GM18505 (cell line): ENCODE data around the gene SIGLEC7.

ENCODE experiments used
- ATAC-seq: cut with Tn5 transposase; IDR thresholded peaks from one replicate; pipeline ENCODE4 v1.9.1; 2021; ENCODE audit not compliant: unreplicated experiment
- POLR2A ChIP-seq: IDR thresholded peaks from 4 replicates; pipeline ENCODE4 v1.6.1; 2011; ENCODE audit warnings: borderline replicate concordance; ENCODE audit not compliant: insufficient read depth, insufficient read length; ENCODE audit errors: extremely low read depth

SIGLEC7 gene

DNA sequence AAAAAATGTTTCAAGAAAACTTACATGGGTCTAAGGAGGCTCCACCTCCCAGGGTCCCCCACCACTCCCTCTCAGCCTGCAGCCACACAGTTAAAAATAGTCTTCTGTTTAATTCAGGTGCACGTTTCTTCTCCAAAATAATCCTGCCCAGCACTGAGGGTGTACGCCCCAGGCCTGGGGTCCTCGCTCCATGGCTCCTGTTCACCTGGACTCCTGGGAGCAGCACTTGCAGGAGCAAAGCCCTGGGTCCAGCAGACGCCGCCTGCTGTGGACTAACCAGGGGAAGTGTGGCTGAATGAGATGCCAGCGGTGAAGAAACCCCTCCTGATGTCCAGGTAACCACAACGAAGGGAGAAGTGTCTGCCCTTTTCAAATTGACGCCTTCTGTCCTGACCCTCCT, 41.5 kb downstream of the SIGLEC7 start:
- no peak for ATAC-seq
- TF ChIP-seq POLR2A, result no peak

GRCh38 chr19:51185069-51185867, 43.2 kb downstream of the SIGLEC7 start:
- no peak for TF ChIP-seq POLR2A
- ATAC-seq, result no peak

DNA sequence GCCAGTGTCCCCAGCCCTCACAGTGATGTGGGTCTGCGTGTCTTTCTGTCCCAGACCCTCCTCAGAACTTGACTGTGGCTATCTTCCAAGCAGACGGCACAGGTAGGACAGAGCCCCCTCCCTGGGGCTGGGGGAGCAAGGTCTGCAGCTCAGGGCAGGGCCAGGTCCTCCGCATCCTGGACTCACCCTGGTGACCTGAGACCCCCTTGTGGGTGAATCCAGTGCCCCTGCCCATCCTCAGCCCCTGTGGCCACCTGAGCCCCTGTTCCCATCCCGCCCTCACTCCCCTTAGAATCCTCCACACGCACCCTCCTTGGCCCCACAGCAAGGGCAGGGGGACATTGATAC, 43.7 kb downstream of the SIGLEC7 start:
- ATAC-seq, result no peak
- no peak for TF ChIP-seq POLR2A

DNA sequence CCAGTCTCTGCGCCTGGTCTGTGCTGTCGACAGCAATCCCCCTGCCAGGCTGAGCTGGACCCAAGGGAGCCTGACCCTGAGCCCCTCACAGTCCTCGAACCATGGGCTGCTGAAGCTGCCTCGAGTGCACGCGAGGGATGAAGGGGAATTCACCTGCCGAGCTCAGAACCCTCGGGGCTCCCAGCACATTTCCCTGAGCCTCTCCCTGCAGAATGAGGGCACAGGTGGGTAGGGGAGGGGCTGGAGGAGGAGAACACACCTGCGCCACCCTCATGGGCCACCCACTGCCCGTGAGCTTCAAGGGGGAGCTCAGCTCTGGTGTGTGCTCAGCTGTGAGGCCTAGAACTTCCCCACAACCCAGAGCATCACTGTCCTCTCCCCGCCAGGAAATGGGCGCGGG, 44.2 kb downstream of the SIGLEC7 start:
- ATAC-seq, result no peak
- no peak for TF ChIP-seq POLR2A

- ATAC-seq, result no peak
These were observed 45.5 kb downstream of the SIGLEC7 start for GRCh38 chr19:51187395-51188226.

GRCh38 chr19:51188227-51188559, 46.1 kb downstream of the SIGLEC7 start:
- ATAC-seq, result no peak
- TF ChIP-seq POLR2A, result no peak

More at GRCh38 chr19:51187395-51188226, 45.5 kb downstream of the SIGLEC7 start:
- TF ChIP-seq POLR2A, result no peak

GRCh38 chr19:51192689-51193088, 50.6 kb downstream of the SIGLEC7 start:
- TF ChIP-seq POLR2A, result no peak
- no peak for ATAC-seq

GRCh38 chr19:51194527-51195315, 52.6 kb downstream of the SIGLEC7 start:
- TF ChIP-seq POLR2A, result no peak
- ATAC-seq, result no peak

DNA sequence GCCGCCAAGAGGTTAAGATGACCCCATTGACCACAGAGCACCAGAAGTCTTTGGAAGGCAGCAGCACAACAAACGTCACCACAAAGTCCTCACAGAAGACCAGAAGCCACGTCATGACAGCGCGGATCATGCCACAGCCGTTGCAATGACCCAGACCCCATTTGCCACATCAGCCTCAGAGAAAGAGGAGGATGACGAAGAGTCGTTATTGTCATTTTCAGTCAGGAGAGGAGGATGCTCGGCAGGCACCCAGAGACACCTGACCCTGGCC, 53.1 kb downstream of the SIGLEC7 start:
- TF ChIP-seq POLR2A, result no peak
- no peak for ATAC-seq

- TF ChIP-seq POLR2A, result no peak
These were observed 53.5 kb downstream of the SIGLEC7 start for GRCh38 chr19:51195616-51196015.

GRCh38 chr19:51196181-51196580, 54.1 kb downstream of the SIGLEC7 start:
- no peak for TF ChIP-seq POLR2A
- ATAC-seq, result no peak

More at GRCh38 chr19:51195616-51196015, 53.5 kb downstream of the SIGLEC7 start:
- ATAC-seq, result no peak

- no peak for TF ChIP-seq POLR2A
- no peak for ATAC-seq
These were observed 56.5 kb downstream of the SIGLEC7 start for GRCh38 chr19:51198641-51199040.

GRCh38 chr19:51200071-51200666, 58.1 kb downstream of the SIGLEC7 start:
- TF ChIP-seq POLR2A, result no peak
- no peak for ATAC-seq

GRCh38 chr19:51201712-51202111, 59.6 kb downstream of the SIGLEC7 start:
- TF ChIP-seq POLR2A, result no peak
- ATAC-seq, result no peak
